RKO (cell line): ENCODE data around the gene MEP1A.
"Not testable (repeated sequence)": the region's sequence is repeated elsewhere in the genome, so short reads cannot be mapped to it uniquely, and the experiment has no call there.

Experiments
- DNase-seq: peaks from one replicate; pipeline ENCODE4 v3.0.0-alpha.2; 2016; ENCODE audit warnings: low spot score

Gene MEP1A

GRCh38 chr6:46834257-46834916, 41.2 kb downstream of the MEP1A start:
- not testable (repeated sequence) for DNase-seq

GRCh38 chr6:46834991-46835390, 41.8 kb downstream of the MEP1A start:
- DNase-seq = not testable (repeated sequence)

GRCh38 chr6:46838033-46838432, 44.8 kb downstream of the MEP1A start:
- DNase-seq = no peak

GRCh38 chr6:46842252-46842846, 49.2 kb downstream of the MEP1A start:
- DNase-seq = not testable (repeated sequence)

GRCh38 chr6:46845126-46845525, 51.9 kb downstream of the MEP1A start:
- DNase-seq = no peak

GRCh38 chr6:46848684-46849360, 55.6 kb downstream of the MEP1A start:
- DNase-seq = peak; percentile 85

- DNase-seq = no peak
Measured at GRCh38 chr6:46849361-46849690, 56.1 kb downstream of the MEP1A start.

- DNase-seq = no peak
Measured at GRCh38 chr6:46850792-46851191, 57.6 kb downstream of the MEP1A start.

- DNase-seq = not testable (repeated sequence)
Measured at GRCh38 chr6:46851576-46851975, 58.4 kb downstream of the MEP1A start.

- DNase-seq = peak; percentile 24
Measured at GRCh38 chr6:46855966-46856365, 62.8 kb downstream of the MEP1A start.

GRCh38 chr6:46862381-46862780, 69.2 kb downstream of the MEP1A start:
- DNase-seq = no peak

GRCh38 chr6:46863791-46864190, 70.6 kb downstream of the MEP1A start:
- no peak for DNase-seq

GRCh38 chr6:46865221-46865620, 72.0 kb downstream of the MEP1A start:
- no peak for DNase-seq

- no peak for DNase-seq
Measured at GRCh38 chr6:46867411-46867810, 74.2 kb downstream of the MEP1A start.

GRCh38 chr6:46876126-46876525, 82.9 kb downstream of the MEP1A start:
- no peak for DNase-seq

- DNase-seq = no peak
Measured at GRCh38 chr6:46879003-46879402, 85.8 kb downstream of the MEP1A start.

- no peak for DNase-seq
Measured at GRCh38 chr6:46882645-46883044, 89.5 kb downstream of the MEP1A start.

GRCh38 chr6:46888031-46888430, 94.8 kb downstream of the MEP1A start:
- peak; percentile 44 for DNase-seq

- peak; percentile 1 for DNase-seq
Measured at GRCh38 chr6:46888578-46888977, 95.4 kb downstream of the MEP1A start.
